Natural killer cell (primary cell): ENCODE results near the gene EVI2B. TPM values are rescaled to one million over a fixed set of nuclear protein-coding genes. Genes with fewer than 3 reads are reported as not detected.
"Not testable (repeated sequence)": the region's sequence is repeated elsewhere in the genome, so short reads cannot be mapped to it uniquely, and the experiment has no call there.

Source experiments
- ATAC-seq, 3 donors: fragments of 150-1000 bp in 2 of 3; fragments of 200-7000 bp in 1 of 3; cut with Tn5 transposase; 1 replicate in 1 of 3; 2 replicates in 2 of 3; pipeline ENCODE4 v1.10.0; 2021; ENCODE audit warnings: mild to moderate bottlenecking in 2 of 3, moderate library complexity in 2 of 3
- DNase-seq, 2 donors: peaks; one replicate each; pipeline versions ENCODE4 v3.0.0 to v3.0.0-alpha.2; 2013 to 2021; ENCODE audit warnings: mixed read lengths in 1 of 2
- H3K27ac ChIP-seq: one replicate; pipeline ENCODE4 v1.5.1; 2013; ENCODE audit warnings: mild to moderate bottlenecking, low read length
- H3K27me3 ChIP-seq: one replicate; pipeline ENCODE4 v1.6.1; 2013; ENCODE audit warnings: low read length; ENCODE audit not compliant: control insufficient read depth, insufficient read depth
- H3K36me3 ChIP-seq: one replicate; pipeline ENCODE4 v1.6.1; 2013; ENCODE audit warnings: low read length; ENCODE audit not compliant: control insufficient read depth, insufficient read depth
- H3K4me1 ChIP-seq: one replicate; pipeline ENCODE4 v1.6.1; 2013; ENCODE audit warnings: low read length; ENCODE audit not compliant: control insufficient read depth, insufficient read depth
- H3K4me3 ChIP-seq: one replicate; pipeline ENCODE4 v1.5.1; 2013; ENCODE audit warnings: low read length
- H3K9me3 ChIP-seq: one replicate; pipeline ENCODE4 v1.6.1; 2013; ENCODE audit warnings: low read length; ENCODE audit not compliant: control insufficient read depth, insufficient read depth
- H3K27ac Mint-ChIP-seq, 2 donors: one replicate each; pipeline ENCODE4 v1.8.0; 2022; ENCODE audit warnings: mild to moderate bottlenecking in 2 of 2, mixed read lengths in 2 of 2, moderate library complexity in 1 of 2
- H3K27me3 Mint-ChIP-seq, 2 donors: one replicate each; pipeline ENCODE4 v1.8.0; 2022; ENCODE audit warnings: low read depth in 2 of 2, mixed read lengths in 2 of 2
- H3K36me3 Mint-ChIP-seq: one replicate; pipeline ENCODE4 v1.8.0; 2022; ENCODE audit warnings: mixed read lengths
- H3K4me1 Mint-ChIP-seq, 2 donors: one replicate each; pipeline ENCODE4 v1.8.0; 2022; ENCODE audit warnings: mixed read lengths in 2 of 2
- H3K4me3 Mint-ChIP-seq: one replicate; pipeline ENCODE4 v1.8.0; 2022; ENCODE audit warnings: mild to moderate bottlenecking, moderate library complexity, mixed read lengths
- H3K9me3 Mint-ChIP-seq, 2 donors: one replicate each; pipeline ENCODE4 v1.8.0; 2022; ENCODE audit warnings: mixed read lengths in 2 of 2
- CTCF ChIP-seq: fragments of 200-600 bp; IDR thresholded peaks from one replicate; pipeline ENCODE4 v1.8.0; 2022; ENCODE audit warnings: antibody characterized with exemption
- WGBS: methylation state at CpG from one replicate; pipeline ENCODE4 v1.1.7; 2013; ENCODE audit warnings: missing lambda C conversion rate; ENCODE audit not compliant: insufficient coverage; 5-methylcytosine and 5-hydroxymethylcytosine counted together
- intact Hi-C: fragments of 100-400 bp; cut with micrococcal nuclease; formaldehyde crosslinking; loops from one replicate; pipeline ENCODE4 v1.14.2; 2022
- total RNA-seq, 4 donors: library from RNA; stranded (reverse); fragments of 120-200 nt in 1 of 4; gene quantifications; one replicate each; pipeline versions ENCODE4 v1.2.3 to v1.2.4, GENCODE V29; 2013 to 2022

The EVI2B gene
- total RNA-seq, 3 donors from 2014 or later (not counting 1 experiment from before 2014, with no cell fraction given) = 89.6 to 103 (median 98.9) TPM

GRCh38 chr17:31291820-31292219 is 22.0 kb downstream of the EVI2B start:
- H3K9me3 Mint-ChIP-seq = no peaks in the 10 kb centered on the region
- no peaks in the 10 kb centered on the region for H3K27me3 Mint-ChIP-seq
- no peak overlapping the region for H3K27ac Mint-ChIP-seq
- no peak overlapping the region for H3K4me3 ChIP-seq
- ATAC-seq (no peak), DNase-seq (no peak)
- no peaks in the 10 kb centered on the region for H3K4me1 ChIP-seq
- H3K27me3 ChIP-seq = no peaks in the 10 kb centered on the region
- intact Hi-C loops = no loop called here
- H3K36me3 Mint-ChIP-seq = no peaks in the 10 kb centered on the region
- no peak for TF ChIP-seq CTCF
- H3K4me3 Mint-ChIP-seq = no peak overlapping the region
- H3K27ac ChIP-seq = no peak overlapping the region
- no peaks in the 10 kb centered on the region for H3K9me3 ChIP-seq
- H3K4me1 Mint-ChIP-seq = peaks cover 5% of the 10 kb centered on the region in 2 donors
- H3K36me3 ChIP-seq = no peaks in the 10 kb centered on the region

- Mint-ChIP-seq H3K9me3 (no peaks in the 10 kb centered on the region), H3K27me3 (no peaks in the 10 kb centered on the region), H3K36me3 (no peaks in the 10 kb centered on the region), H3K27ac (peak overlapping the region; percentile 14 to 24), H3K4me1 (peaks cover 0 to 5% of the 10 kb centered on the region in 2 donors), H3K4me3 (no peak overlapping the region)
- intact Hi-C loops = no loop called here
- ATAC-seq (no peak), DNase-seq (no peak)
- H3K27ac ChIP-seq = no peak overlapping the region
- no peaks in the 10 kb centered on the region for H3K4me1 ChIP-seq
- H3K9me3 ChIP-seq = no peaks in the 10 kb centered on the region
- no peaks in the 10 kb centered on the region for H3K27me3 ChIP-seq
- H3K4me3 ChIP-seq = no peak overlapping the region
- no peaks in the 10 kb centered on the region for H3K36me3 ChIP-seq
- TF ChIP-seq CTCF = no peak
- WGBS = no CpG with 5 or more reads among the region's 3 CpGs
These were observed 24.1 kb downstream of the EVI2B start for GRCh38 chr17:31289790-31290189.

- H3K27me3 ChIP-seq, H3K36me3 Mint-ChIP-seq, DNase-seq, H3K27ac Mint-ChIP-seq, intact Hi-C loops, H3K4me3 Mint-ChIP-seq, H3K27me3 Mint-ChIP-seq, H3K9me3 Mint-ChIP-seq, H3K4me1 ChIP-seq, H3K4me1 Mint-ChIP-seq, ATAC-seq, H3K4me3 ChIP-seq, H3K36me3 ChIP-seq, H3K9me3 ChIP-seq, H3K27ac ChIP-seq: not testable (repeated sequence)
- WGBS = no CpG with 5 or more reads among the region's 1 CpG
These were observed 25.9 kb downstream of the EVI2B start for GRCh38 chr17:31287932-31288331.

- H3K27ac Mint-ChIP-seq = no peak overlapping the region
These were observed 27.3 kb downstream of the EVI2B start for GRCh38 chr17:31286587-31286986.

More at GRCh38 chr17:31286587-31286986, 27.3 kb downstream of the EVI2B start:
- Histone ChIP-seq H3K27ac (no peak overlapping the region), H3K4me1 (no peaks in the 10 kb centered on the region), H3K9me3 (no peaks in the 10 kb centered on the region), H3K36me3 (no peaks in the 10 kb centered on the region), H3K27me3 (no peaks in the 10 kb centered on the region), H3K4me3 (no peak overlapping the region)
- DNase-seq = no peak
- no peaks in the 10 kb centered on the region for H3K27me3 Mint-ChIP-seq
- TF ChIP-seq CTCF = no peak
- peaks cover 0 to 5% of the 10 kb centered on the region in 2 donors for H3K4me1 Mint-ChIP-seq
- no peaks in the 10 kb centered on the region for H3K36me3 Mint-ChIP-seq
- no peaks in the 10 kb centered on the region for H3K9me3 Mint-ChIP-seq
- intact Hi-C loops = no loop called here
- ATAC-seq = no peak
- WGBS = 100% methylated on average over 1 of the region's 1 CpG
- H3K4me3 Mint-ChIP-seq = no peak overlapping the region
